Prostate gland (tissue), 2 donors: ENCODE measurements around the gene RER1. TPM values are rescaled to one million over a fixed set of nuclear protein-coding genes. Genes with fewer than 3 reads are reported as not detected.
A peak's percentile ranks its signal among the peaks of the same experiment; 100 is the strongest.
"Not testable (repeated sequence)": the region's sequence is repeated elsewhere in the genome, so short reads cannot be mapped to it uniquely, and the experiment has no call there.

Experiments
- DNase-seq: peaks from one replicate; pipeline ENCODE4 v3.0.0-alpha.2; 2019; ENCODE audit warnings: low spot score
- H3K27ac ChIP-seq, 2 donors: fragments of 200-600 bp; sonication (generic); 2 replicates each; pipeline ENCODE4 v1.5.1; 2017 to 2019
- H3K27me3 ChIP-seq: fragments of 200-600 bp; sonication (generic); replicated peaks from 2 replicates; pipeline ENCODE4 v1.5.1; 2019; ENCODE audit not compliant: insufficient read depth
- H3K36me3 ChIP-seq, 2 donors: fragments of 200-600 bp; sonication (generic); 1 replicate in 1 of 2; 2 replicates in 1 of 2; pipeline versions ENCODE4 v1.5.1 to v1.8.1; 2017 to 2019
- H3K4me1 ChIP-seq: fragments of 200-600 bp; sonication (generic); replicated peaks from 2 replicates; pipeline ENCODE4 v1.5.1; 2019
- H3K4me3 ChIP-seq, 2 donors: fragments of 200-600 bp; sonication (generic); 2 replicates each; pipeline ENCODE4 v1.5.1; 2017 to 2019
- H3K9me3 ChIP-seq: fragments of 200-600 bp; sonication (generic); 2 replicates; pipeline ENCODE4 v1.5.1; 2017
- POLR2A ChIP-seq: fragments of 450-650 bp; IDR thresholded peaks from one replicate; pipeline ENCODE4 v1.6.1; 2016; ENCODE audit warnings: antibody characterized with exemption, mild to moderate bottlenecking
- POLR2AphosphoS5 ChIP-seq: sonication (generic); formaldehyde crosslinking; IDR thresholded peaks from one replicate; pipeline ENCODE4 v1.6.1; 2017; ENCODE audit warnings: antibody characterized with exemption
- WGBS: methylation state at CpG from one replicate; pipeline ENCODE4 v1.1.5; 2018; 5-methylcytosine and 5-hydroxymethylcytosine counted together
- intact Hi-C: fragments of 100-400 bp; cut with DNase I; formaldehyde crosslinking; loops from one replicate; pipeline ENCODE4 v1.14.2; 2022
- total RNA-seq, 2 donors: library from RNA; depleted of rRNA; stranded (reverse); fragments of >200 nt; gene quantifications; one replicate each; pipeline ENCODE4 v1.1.0, GENCODE V29; 2016
- TF ChIP-seq, protein P1 (sequence below), 4 experiments: fragments of 200-600 bp in 2 of 4; fragments of 450-650 bp in 2 of 4; sonication (generic) in 2 of 4; IDR thresholded peaks; 1 replicate in 3 of 4; 2 replicates in 1 of 4; pipeline ENCODE4 v1.5.1; 2016 to 2019; ENCODE audit warnings: antibody characterized with exemption in 4 of 4, mild to moderate bottlenecking in 2 of 4, moderate library complexity in 2 of 4

RER1 gene
- total RNA-seq, 2 donors from 2014 or later = 86.1 to 97.0 TPM

DNA sequence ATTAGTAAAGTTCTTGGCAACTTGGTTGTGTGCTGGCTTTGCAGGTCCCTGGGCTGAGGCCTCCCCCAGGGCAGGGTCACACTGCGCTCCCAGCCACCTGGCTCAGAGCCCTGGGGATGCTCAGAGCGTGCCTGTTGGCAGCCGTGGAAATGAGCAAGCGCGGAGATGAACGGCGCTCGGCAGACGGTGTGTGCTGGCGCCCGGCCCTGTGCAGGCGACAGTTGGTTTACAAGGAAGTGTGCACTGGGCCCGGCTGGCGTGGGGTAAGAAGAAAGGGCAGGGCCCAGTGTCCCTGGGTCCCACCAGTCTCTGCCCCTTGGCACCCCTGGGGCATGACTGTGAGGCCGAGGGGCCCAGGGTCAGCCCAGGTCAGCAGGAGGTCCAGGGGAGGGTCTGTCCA, 46.4 kb downstream of the RER1 start:
- Histone ChIP-seq H3K4me3 (no peak overlapping the region), H3K27ac (peak overlapping the region in 1 of 2 donors; percentile 47), H3K27me3 (no peaks in the 10 kb centered on the region), H3K4me1 (no peaks in the 10 kb centered on the region), H3K36me3 (no peaks in the 10 kb centered on the region), H3K9me3 (no peaks in the 10 kb centered on the region)
- intact Hi-C loops = no loop called here
- peak; percentile 43 for TF ChIP-seq POLR2AphosphoS5
- no peak for TF ChIP-seq POLR2A
- WGBS = 30% methylated on average over 15 of the region's 15 CpGs
- peak; percentile 66 for DNase-seq

DNA sequence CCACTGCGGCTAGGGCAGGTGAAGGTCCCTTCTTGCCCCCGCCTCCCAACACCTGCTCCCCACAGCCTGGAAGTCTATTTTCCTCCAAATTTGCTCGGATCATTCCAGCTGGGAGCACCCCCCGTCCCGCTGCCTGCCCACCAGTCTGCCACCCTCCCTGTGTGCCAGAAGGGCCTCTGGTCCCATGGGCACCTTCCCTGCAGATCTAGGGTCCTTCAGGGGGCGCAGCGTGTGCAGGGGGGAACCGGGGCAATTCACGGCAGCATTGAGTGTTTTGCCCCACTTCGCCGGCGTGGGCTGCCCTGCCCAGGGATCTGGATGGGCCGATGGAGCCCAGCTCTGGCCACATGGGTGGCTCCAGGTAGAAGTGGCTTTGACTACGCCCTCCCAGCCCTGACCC, 47.0 kb downstream of the RER1 start:
- Histone ChIP-seq H3K27ac (peak overlapping the region in 1 of 2 donors; percentile 47), H3K4me3 (no peak overlapping the region), H3K36me3 (no peaks in the 10 kb centered on the region), H3K9me3 (no peaks in the 10 kb centered on the region), H3K27me3 (no peaks in the 10 kb centered on the region), H3K4me1 (no peaks in the 10 kb centered on the region)
- TF ChIP-seq POLR2AphosphoS5 (no peak), POLR2A (no peak)
- TF ChIP-seq, protein P1, sequence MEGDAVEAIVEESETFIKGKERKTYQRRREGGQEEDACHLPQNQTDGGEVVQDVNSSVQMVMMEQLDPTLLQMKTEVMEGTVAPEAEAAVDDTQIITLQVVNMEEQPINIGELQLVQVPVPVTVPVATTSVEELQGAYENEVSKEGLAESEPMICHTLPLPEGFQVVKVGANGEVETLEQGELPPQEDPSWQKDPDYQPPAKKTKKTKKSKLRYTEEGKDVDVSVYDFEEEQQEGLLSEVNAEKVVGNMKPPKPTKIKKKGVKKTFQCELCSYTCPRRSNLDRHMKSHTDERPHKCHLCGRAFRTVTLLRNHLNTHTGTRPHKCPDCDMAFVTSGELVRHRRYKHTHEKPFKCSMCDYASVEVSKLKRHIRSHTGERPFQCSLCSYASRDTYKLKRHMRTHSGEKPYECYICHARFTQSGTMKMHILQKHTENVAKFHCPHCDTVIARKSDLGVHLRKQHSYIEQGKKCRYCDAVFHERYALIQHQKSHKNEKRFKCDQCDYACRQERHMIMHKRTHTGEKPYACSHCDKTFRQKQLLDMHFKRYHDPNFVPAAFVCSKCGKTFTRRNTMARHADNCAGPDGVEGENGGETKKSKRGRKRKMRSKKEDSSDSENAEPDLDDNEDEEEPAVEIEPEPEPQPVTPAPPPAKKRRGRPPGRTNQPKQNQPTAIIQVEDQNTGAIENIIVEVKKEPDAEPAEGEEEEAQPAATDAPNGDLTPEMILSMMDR (IDR thresholded peaks at IDR 0.05) = no peak
- 93% methylated on average over 14 of the region's 14 CpGs for WGBS
- intact Hi-C loops = no loop called here
- DNase-seq = no peak

DNA sequence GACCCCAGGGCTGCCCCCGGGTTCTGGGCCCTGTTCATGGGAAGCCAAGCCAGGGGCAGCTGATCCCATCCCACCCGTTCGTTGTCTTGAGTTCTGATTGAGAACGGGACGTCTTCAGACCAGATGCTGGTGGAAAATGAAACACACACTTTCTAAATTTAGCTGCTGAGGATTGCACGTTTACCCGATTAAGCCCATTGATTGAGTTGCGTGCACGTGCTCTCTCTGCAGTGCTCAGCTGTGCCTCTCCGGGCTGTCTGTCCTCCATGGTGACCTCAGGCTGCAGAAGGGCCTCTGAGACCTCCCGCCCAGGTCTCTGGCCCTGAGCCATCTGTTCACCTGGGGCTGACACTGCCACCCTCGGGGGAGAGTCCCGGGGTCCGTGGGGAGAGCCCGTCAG, 47.7 kb downstream of the RER1 start:
- intact Hi-C loops = no loop called here
- 90% methylated on average over 15 of the region's 15 CpGs for WGBS
- no peaks in the 10 kb centered on the region for H3K4me1 ChIP-seq
- DNase-seq = no peak
- no peaks in the 10 kb centered on the region for H3K9me3 ChIP-seq
- no peak overlapping the region for H3K27ac ChIP-seq
- TF ChIP-seq, protein P1 (IDR thresholded peaks at IDR 0.05) = no peak
- TF ChIP-seq POLR2AphosphoS5 (no peak), POLR2A (no peak)
- no peaks in the 10 kb centered on the region for H3K27me3 ChIP-seq
- H3K36me3 ChIP-seq = no peaks in the 10 kb centered on the region
- H3K4me3 ChIP-seq = no peak overlapping the region

DNA sequence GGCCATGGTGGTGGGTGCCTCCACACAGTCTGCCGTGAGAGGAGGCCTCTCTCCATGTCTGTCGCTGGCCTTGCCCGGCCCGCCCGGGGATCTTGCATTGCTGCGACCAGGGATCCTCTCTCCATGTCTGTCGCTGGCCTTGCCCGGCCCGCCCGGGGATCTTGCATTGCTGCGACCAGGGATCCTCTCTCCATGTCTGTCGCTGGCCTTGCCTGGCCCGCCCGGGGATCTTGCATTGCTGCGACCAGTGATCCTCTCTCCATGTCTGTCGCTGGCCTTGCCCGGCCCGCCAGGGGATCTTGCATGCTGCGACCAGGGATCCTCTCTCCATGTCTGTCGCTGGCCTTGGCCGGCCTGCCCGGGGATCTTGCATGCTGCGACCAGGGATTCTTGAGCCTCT, 48.7 kb downstream of the RER1 start:
- 93% methylated on average over 21 of the region's 23 CpGs for WGBS
- H3K4me1 ChIP-seq, H3K27me3 ChIP-seq, H3K36me3 ChIP-seq, H3K9me3 ChIP-seq, intact Hi-C loops, DNase-seq, H3K4me3 ChIP-seq, H3K27ac ChIP-seq: not testable (repeated sequence)

DNA sequence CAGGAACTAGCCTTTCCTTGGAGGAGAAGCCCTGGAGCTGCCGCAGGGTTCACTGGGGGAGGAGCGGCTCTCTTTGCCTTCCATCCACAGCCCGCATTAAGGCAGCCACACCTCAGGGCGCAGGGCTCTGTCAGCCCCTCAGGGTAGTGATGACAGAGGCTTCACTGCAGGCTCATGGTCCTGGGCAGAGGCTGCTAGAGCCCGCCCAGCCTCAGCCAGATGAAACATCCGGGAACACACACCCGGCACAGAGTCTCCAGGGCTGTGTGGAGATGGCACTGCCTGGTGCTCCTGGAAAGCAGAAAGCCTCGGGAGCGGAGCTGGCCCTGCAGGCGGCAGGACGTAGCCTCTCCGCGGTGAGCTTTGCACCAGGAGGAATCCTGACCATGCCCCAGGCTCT, 50.1 kb downstream of the RER1 start:
- DNase-seq = no peak
- H3K9me3 ChIP-seq = no peaks in the 10 kb centered on the region
- TF ChIP-seq, protein P1 (IDR thresholded peaks at IDR 0.05) = no peak
- no peak for TF ChIP-seq POLR2AphosphoS5
- no peak for TF ChIP-seq POLR2A
- H3K27ac ChIP-seq = no peak overlapping the region
- H3K4me3 ChIP-seq = no peak overlapping the region
- H3K27me3 ChIP-seq = no peaks in the 10 kb centered on the region
- intact Hi-C loops = no loop called here
- 86% methylated on average over 12 of the region's 13 CpGs for WGBS
- H3K36me3 ChIP-seq = no peaks in the 10 kb centered on the region
- H3K4me1 ChIP-seq = no peaks in the 10 kb centered on the region

DNA sequence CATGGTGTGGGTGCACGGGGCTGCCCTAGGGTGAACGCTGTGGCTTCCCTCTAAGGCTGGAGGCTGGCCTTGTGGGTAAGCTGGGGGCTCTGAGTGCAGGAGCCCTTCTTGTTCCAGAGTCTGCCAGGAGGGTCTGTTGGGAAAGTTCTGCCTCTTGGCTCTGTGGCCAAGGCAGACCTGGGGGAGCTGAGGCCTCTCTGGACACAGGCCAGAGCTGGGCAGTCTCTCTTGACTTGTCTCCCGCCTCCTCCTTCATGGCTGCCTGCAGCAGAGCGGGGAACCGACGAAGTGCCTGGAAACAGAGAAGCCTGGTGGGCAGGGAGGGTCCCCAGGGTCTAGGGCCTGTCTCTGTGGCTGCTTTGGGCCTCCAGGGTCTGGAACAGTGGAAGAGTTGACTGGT, 51.0 kb downstream of the RER1 start:
- 63% methylated on average over 6 of the region's 6 CpGs for WGBS
- Histone ChIP-seq H3K27ac (no peak overlapping the region), H3K9me3 (no peaks in the 10 kb centered on the region), H3K4me1 (no peaks in the 10 kb centered on the region), H3K36me3 (no peaks in the 10 kb centered on the region), H3K27me3 (no peaks in the 10 kb centered on the region), H3K4me3 (no peak overlapping the region)
- intact Hi-C loops = no loop called here
- DNase-seq = no peak
- TF ChIP-seq, protein P1 (IDR thresholded peaks at IDR 0.05) = no peak
- TF ChIP-seq POLR2A = no peak
- TF ChIP-seq POLR2AphosphoS5 = no peak
